D721Med (cell line): ENCODE results near the gene ST3GAL5.

ENCODE experiments used
- DNase-seq: peaks from one replicate; pipeline ENCODE4 v3.0.0; 2011; ENCODE audit warnings: low spot score; ENCODE audit not compliant: insufficient read length
- FAIRE-seq: peaks from 2 replicates; lab custom pipeline; 2011; peaks lifted over from hg19 to GRCh38; lab: Jason Lieb, UNC
- CTCF ChIP-seq: IDR thresholded peaks from 2 replicates; pipeline ENCODE4 v1.5.1; 2012; ENCODE audit warnings: mild to moderate bottlenecking, control low read depth; ENCODE audit not compliant: insufficient read depth; ENCODE audit errors: missing control alignments

The ST3GAL5 gene

GRCh38 chr2:85792783-85793441 lies 95.9 kb downstream of the ST3GAL5 start:
- DNase-seq, result no peak
- no peak for TF ChIP-seq CTCF
- no peak for FAIRE-seq

- no peak for DNase-seq
- no peak for TF ChIP-seq CTCF
- FAIRE-seq, result no peak
Observed at GRCh38 chr2:85791704-85792565, 96.9 kb downstream of the ST3GAL5 start.

GRCh38 chr2:85790499-85791188 lies 98.1 kb downstream of the ST3GAL5 start:
- no peak for TF ChIP-seq CTCF
- DNase-seq, result no peak
- FAIRE-seq, result no peak

GRCh38 chr2:85790032-85790431 lies 98.8 kb downstream of the ST3GAL5 start:
- no peak for FAIRE-seq
- TF ChIP-seq CTCF, result no peak

GRCh38 chr2:85789271-85789670 lies 99.5 kb downstream of the ST3GAL5 start:
- no peak for TF ChIP-seq CTCF
- DNase-seq (no peak), FAIRE-seq (no peak)

More at GRCh38 chr2:85790032-85790431, 98.8 kb downstream of the ST3GAL5 start:
- no peak for DNase-seq

- FAIRE-seq (no peak), DNase-seq (no peak)
- TF ChIP-seq CTCF, result no peak
Observed at GRCh38 chr2:85788603-85789002, 100.2 kb downstream of the ST3GAL5 start.
